ENCODE data around the gene FPR3.
"Not testable (repeated sequence)": the region's sequence is repeated elsewhere in the genome, so short reads cannot be mapped to it uniquely, and the experiment has no call there.

Gene FPR3

GRCh38 chr19:51784109-51784785, 10.7 kb upstream of the FPR3 start:
- peak in 1 of 2 donors; percentile 34 for DNase-seq

GRCh38 chr19:51784922-51785690, 9.9 kb upstream of the FPR3 start:
- DNase-seq = peak; percentile 98 to 99

GRCh38 chr19:51786646-51787494, 8.1 kb upstream of the FPR3 start:
- DNase-seq = peak; percentile 77 to 78

- DNase-seq = no peak
Observed at GRCh38 chr19:51788029-51788428, 6.9 kb upstream of the FPR3 start.

- peak; percentile 77 to 78 for DNase-seq
Observed at GRCh38 chr19:51789061-51789795, 5.7 kb upstream of the FPR3 start.

- peak in 1 of 2 donors; percentile 42 for DNase-seq
Observed at GRCh38 chr19:51792932-51793331, 2.0 kb upstream of the FPR3 start.

- no peak for DNase-seq
Observed at GRCh38 chr19:51793994-51794393, 963 bp upstream of the FPR3 start.

GRCh38 chr19:51796195-51796679, 1.3 kb downstream of the FPR3 start:
- peak; percentile 93 to 95 for DNase-seq

- DNase-seq = no peak
Observed at GRCh38 chr19:51797480-51797879, 2.5 kb downstream of the FPR3 start.

- peak in 1 of 2 donors; percentile 23 for DNase-seq
Observed at GRCh38 chr19:51798062-51798461, 3.1 kb downstream of the FPR3 start.

GRCh38 chr19:51799034-51799773, 4.2 kb downstream of the FPR3 start:
- DNase-seq = peak; percentile 84 to 93

- no peak for DNase-seq
Observed at GRCh38 chr19:51799774-51800472, 5.0 kb downstream of the FPR3 start.

- no peak for DNase-seq
Observed at GRCh38 chr19:51800473-51801244, 5.7 kb downstream of the FPR3 start.

GRCh38 chr19:51802775-51803174, 7.8 kb downstream of the FPR3 start:
- DNase-seq = no peak

GRCh38 chr19:51803519-51803918, 8.6 kb downstream of the FPR3 start:
- DNase-seq = peak in 1 of 2 donors; percentile 46

GRCh38 chr19:51803967-51804366, 9.0 kb downstream of the FPR3 start:
- DNase-seq = peak; percentile 80 to 83

- DNase-seq = not testable (repeated sequence)
Observed at GRCh38 chr19:51804789-51805188, 9.8 kb downstream of the FPR3 start.

- peak; percentile 87 for DNase-seq
Observed at GRCh38 chr19:51805396-51805795, 10.4 kb downstream of the FPR3 start.

- DNase-seq = not testable (repeated sequence)
Observed at GRCh38 chr19:51806571-51806970, 11.6 kb downstream of the FPR3 start.
